ENCODE measurements around the gene TAF1.
"Not testable (repeated sequence)": the region's sequence is repeated elsewhere in the genome, so short reads cannot be mapped to it uniquely, and the experiment has no call there.

TAF1 gene

DNA sequence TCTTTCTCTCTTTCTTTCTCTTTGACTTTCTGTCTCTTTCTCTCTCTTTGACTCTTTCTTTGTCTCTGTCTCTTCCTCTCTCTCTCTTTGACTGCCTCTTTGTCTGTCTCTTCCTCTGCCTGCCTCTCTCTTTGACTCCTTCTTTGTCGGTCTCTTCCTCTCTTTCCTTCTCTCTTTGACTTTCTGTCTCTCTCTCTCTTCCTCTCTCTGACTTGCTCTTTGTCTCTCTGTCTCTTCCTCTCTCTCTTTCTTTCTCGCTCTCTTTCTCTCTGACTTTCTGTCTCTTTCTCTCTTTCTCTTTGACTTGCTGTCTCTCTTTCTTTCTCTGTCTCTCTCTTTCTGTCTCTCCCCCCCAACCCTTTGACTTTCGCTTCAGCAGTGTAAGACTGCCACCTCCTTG is 130.3 kb downstream of the TAF1 start:
- DNase-seq, result no peak

DNA sequence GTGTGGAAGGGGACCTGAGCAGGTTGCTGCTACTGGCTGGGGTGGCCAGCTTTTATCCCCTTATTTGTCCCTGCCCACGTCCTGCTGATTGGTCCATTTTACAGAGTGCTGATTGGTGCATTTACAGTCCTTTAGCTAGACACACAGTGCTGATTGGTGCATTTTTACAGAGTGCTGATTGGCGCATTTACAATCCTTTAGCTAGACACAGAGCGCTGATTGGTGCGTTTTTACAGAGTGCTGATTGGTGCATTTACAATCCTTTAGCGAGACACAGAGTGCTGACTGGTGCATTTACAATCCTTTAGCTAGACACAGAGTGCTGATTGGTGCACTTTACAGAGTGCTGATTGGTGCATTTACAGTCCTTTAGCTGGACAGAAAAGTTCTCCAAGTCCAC is 135.9 kb downstream of the TAF1 start:
- DNase-seq, result not testable (repeated sequence)

DNA sequence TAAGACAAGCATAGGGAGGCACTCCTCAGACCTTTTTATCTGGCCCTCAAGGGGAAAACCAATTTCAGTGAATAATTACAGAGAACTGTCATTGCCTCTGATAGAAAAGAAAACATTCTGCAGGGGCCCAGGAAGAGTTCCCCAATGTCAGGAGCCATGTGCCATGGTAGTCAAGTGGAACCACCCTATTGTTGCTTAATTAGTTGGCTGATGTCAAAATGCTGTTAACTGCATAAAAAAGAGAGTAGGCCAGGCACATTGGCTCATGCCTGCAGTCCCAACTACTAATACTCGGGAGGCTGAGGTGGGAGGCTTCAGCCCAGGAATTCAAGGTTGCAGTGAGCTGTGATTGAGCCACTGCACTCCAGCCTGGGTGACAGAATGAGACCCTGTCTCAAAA is 138.2 kb downstream of the TAF1 start:
- DNase-seq, result no peak

DNA sequence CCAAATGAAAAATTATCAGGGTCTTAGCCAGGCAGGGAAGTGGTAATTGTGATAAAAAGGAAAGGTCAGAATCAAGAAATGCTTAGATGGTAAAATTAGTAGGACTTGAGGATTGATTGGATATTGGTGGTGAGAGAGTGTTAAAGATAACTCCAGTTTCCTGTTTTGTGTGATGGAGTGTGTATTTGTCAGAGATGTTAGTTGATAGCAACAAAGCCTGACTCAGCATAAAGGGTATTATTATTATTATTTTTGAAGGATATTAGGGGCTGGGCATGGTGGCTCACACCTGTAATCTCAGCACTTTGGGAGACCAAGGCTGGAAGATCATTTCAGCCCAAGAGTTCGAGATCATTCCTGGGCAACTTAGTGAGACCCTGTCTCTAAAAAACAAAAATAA is 143.1 kb downstream of the TAF1 start:
- no peak for DNase-seq

DNA sequence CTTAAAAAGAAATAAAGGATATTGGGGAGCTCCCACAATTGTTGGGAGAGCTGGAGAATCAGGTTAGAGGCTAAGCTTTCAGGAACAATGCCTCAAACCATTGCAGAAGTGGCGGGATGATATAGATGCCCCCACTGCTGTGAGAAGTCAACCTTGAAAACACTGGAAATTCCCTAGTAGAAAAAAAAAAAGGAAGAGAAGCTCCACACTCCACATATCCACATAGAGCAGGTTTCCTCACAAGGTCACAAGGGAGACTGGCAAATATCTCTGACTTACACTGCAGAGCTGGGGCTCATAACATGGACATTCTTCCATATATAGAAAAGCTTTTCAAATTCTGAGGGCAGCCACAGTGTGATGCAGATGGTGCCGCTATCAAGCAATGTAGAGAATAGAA is 144.0 kb downstream of the TAF1 start:
- DNase-seq, result no peak

DNA sequence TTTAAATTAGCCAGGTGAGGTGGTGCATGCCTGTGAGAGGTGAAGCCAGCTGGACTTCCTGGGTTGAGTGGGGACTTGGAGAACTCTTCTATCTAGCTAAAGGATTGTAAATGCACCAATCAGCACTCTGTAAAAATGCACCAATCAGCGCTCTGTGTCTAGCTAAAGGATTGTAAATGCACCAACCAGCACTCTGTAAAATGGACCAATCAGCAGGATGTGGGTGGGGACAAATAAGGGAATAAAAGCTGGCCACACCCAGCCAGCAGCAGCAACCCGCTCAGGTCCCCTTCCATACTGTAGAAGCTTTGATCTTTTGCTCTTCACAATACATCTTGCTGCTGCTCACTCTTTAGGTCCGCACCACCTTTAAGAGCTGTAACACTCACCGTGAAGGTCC is 147.6 kb downstream of the TAF1 start:
- DNase-seq, result not testable (repeated sequence)

DNA sequence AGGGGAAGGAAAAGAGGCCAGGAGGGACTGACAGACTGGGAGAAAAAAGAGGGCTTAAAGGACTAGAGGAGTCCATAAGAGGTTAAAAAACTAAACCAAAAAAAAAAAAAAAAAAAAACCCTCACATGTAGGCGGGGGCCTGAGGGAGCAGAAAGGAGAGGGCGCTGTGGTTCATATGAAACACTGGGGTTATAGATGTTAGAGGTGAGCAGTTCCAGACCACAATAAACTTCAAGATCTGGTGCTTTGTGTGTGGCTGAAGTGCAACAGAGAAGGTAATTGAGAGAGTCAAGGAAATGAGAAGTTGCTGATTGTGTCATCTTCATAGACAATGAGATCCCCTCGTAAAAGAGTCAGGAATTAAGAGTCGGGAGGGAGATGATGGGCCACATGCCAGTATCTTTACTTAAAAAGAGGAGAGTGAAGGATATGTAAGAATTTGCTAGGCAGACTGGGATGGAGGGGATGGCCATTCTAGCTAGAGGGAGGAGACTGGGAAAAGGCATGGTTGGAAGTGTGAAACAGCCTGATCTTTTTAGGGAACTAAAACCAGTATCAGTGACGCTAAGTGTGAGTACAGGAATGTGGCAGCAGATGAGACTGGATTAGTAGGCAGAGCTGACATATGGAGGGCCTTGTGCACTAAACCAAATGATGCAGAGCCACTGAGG is 148.3 kb downstream of the TAF1 start:
- no peak for DNase-seq

DNA sequence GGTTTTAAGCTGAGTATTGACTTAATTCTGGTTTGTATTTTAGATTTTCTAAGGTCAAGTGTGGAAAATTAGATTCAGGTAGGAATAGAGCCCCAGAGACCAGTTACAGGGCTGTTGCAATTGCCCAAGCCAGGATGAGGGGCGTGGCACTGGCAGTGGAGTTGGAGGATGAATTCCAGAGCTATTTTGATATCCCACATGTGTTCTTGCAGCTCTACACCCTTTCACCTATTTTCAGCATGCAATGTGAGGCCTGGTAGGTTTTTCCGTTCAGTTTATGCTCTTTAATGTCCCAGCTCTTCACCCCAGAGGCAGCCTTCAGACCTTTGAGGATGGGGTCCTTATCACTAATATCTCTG is 148.9 kb downstream of the TAF1 start:
- no peak for DNase-seq

Measured in hypothalamus (tissue), 51 donors.